ENCODE measurements around the gene JAZF1.

The JAZF1 gene

GRCh38 chr7:28018020-28018419 lies 162.6 kb downstream of the JAZF1 start:
- H3K79me2 ChIP-seq (ENCODE audit: insufficient read depth, low read length) = no peaks in the 10 kb centered on the region
- no peak overlapping the region for H3K4me3 ChIP-seq (ENCODE audit: low read depth, low read length, poor library complexity, severe bottlenecking)
- H3K27ac ChIP-seq (ENCODE audit: low read depth, low read length, poor library complexity, severe bottlenecking) = no peak overlapping the region
- H3K9me3 ChIP-seq (ENCODE audit: low read length) = 0 out of 2 replicates have a peak, but pooled peaks cover 2% of the 10 kb centered on the region
- H3F3A ChIP-seq (ENCODE audit: insufficient read depth, low read length) = no peaks in the 10 kb centered on the region
- H3K9me2 ChIP-seq (ENCODE audit: low read depth, low read length) = no peaks in the 10 kb centered on the region
- no peaks in the 10 kb centered on the region for H3K27me3 ChIP-seq (ENCODE audit: insufficient read depth, low read length)
- H3K36me3 ChIP-seq (ENCODE audit: insufficient read depth, low read length) = no peaks in the 10 kb centered on the region; the same call in 1 of the 2 replicates
- TF ChIP-seq EZH2 (IDR thresholded peaks at IDR 0.05; ENCODE audit: borderline replicate concordance, low read length) = no peak
- TF ChIP-seq CTCF (IDR thresholded peaks at IDR 0.05; ENCODE audit: low read length) = no peak
- no peak overlapping the region for H3K9ac ChIP-seq (ENCODE audit: low read length)
- H4K20me1 ChIP-seq (ENCODE audit: insufficient read depth, low read length) = no peaks in the 10 kb centered on the region
- H3K4me1 ChIP-seq (ENCODE audit: insufficient read depth, low read length, severe bottlenecking) = no peaks in the 10 kb centered on the region
- no peak overlapping the region for H2AFZ ChIP-seq (ENCODE audit: low read length)
- H3K4me2 ChIP-seq (ENCODE audit: low read length) = no peak overlapping the region

- no peaks in the 10 kb centered on the region for H3K27me3 ChIP-seq (ENCODE audit: insufficient read depth, low read length)
- H3K79me2 ChIP-seq (ENCODE audit: insufficient read depth, low read length) = no peaks in the 10 kb centered on the region
- H3K4me1 ChIP-seq (ENCODE audit: insufficient read depth, low read length, severe bottlenecking) = no peaks in the 10 kb centered on the region
- no peak overlapping the region for H3K9ac ChIP-seq (ENCODE audit: low read length)
- no peaks in the 10 kb centered on the region; the same call in 1 of the 2 replicates for H3K36me3 ChIP-seq (ENCODE audit: insufficient read depth, low read length)
- no peaks in the 10 kb centered on the region for H4K20me1 ChIP-seq (ENCODE audit: insufficient read depth, low read length)
- no peak for TF ChIP-seq EZH2 (IDR thresholded peaks at IDR 0.05; ENCODE audit: borderline replicate concordance, low read length)
- TF ChIP-seq CTCF (IDR thresholded peaks at IDR 0.05; ENCODE audit: low read length) = no peak
- H3F3A ChIP-seq (ENCODE audit: insufficient read depth, low read length) = no peaks in the 10 kb centered on the region
- 0 out of 2 replicates have a peak, but pooled peaks cover 2% of the 10 kb centered on the region for H3K9me3 ChIP-seq (ENCODE audit: low read length)
- no peak overlapping the region for H3K27ac ChIP-seq (ENCODE audit: low read depth, low read length, poor library complexity, severe bottlenecking)
- H3K9me2 ChIP-seq (ENCODE audit: low read depth, low read length) = no peaks in the 10 kb centered on the region
- H3K4me2 ChIP-seq (ENCODE audit: low read length) = no peak overlapping the region
- no peak overlapping the region for H3K4me3 ChIP-seq (ENCODE audit: low read depth, low read length, poor library complexity, severe bottlenecking)
- no peak overlapping the region for H2AFZ ChIP-seq (ENCODE audit: low read length)
These were observed 163.2 kb downstream of the JAZF1 start for GRCh38 chr7:28017372-28017771.

GRCh38 chr7:28016297-28016696 lies 164.3 kb downstream of the JAZF1 start:
- Histone ChIP-seq H3K9ac (ENCODE audit: low read length) (no peak overlapping the region), H3K9me2 (ENCODE audit: low read depth, low read length) (no peaks in the 10 kb centered on the region), H3F3A (ENCODE audit: insufficient read depth, low read length) (no peaks in the 10 kb centered on the region), H3K27ac (ENCODE audit: low read depth, low read length, poor library complexity, severe bottlenecking) (no peak overlapping the region), H3K4me3 (ENCODE audit: low read depth, low read length, poor library complexity, severe bottlenecking) (no peak overlapping the region), H3K27me3 (ENCODE audit: insufficient read depth, low read length) (no peaks in the 10 kb centered on the region), H3K9me3 (ENCODE audit: low read length) (0 out of 2 replicates have a peak, but pooled peaks cover 2% of the 10 kb centered on the region), H2AFZ (ENCODE audit: low read length) (no peak overlapping the region), H4K20me1 (ENCODE audit: insufficient read depth, low read length) (no peaks in the 10 kb centered on the region), H3K4me1 (ENCODE audit: insufficient read depth, low read length, severe bottlenecking) (no peaks in the 10 kb centered on the region), H3K36me3 (ENCODE audit: insufficient read depth, low read length) (no peaks in the 10 kb centered on the region; the same call in 1 of the 2 replicates), H3K79me2 (ENCODE audit: insufficient read depth, low read length) (no peaks in the 10 kb centered on the region), H3K4me2 (ENCODE audit: low read length) (no peak overlapping the region)
- no peak for TF ChIP-seq CTCF (IDR thresholded peaks at IDR 0.05; ENCODE audit: low read length)
- no peak for TF ChIP-seq EZH2 (IDR thresholded peaks at IDR 0.05; ENCODE audit: borderline replicate concordance, low read length)

All from OCI-LY1 (cell line).